Body of pancreas (tissue), 4 donors: ENCODE measurements around the gene CA9. TPM values are rescaled to one million over a fixed set of nuclear protein-coding genes. Genes with fewer than 3 reads are reported as not detected.

ENCODE experiments used
- ATAC-seq: fragments of 150-250 bp; one replicate; pipeline ENCODE4 v1.9.1; 2016
- DNase-seq, 4 donors: peaks; one replicate each; pipeline ENCODE4 v3.0.0-alpha.2; 2019
- H3K27ac ChIP-seq, 4 donors: fragments of 200-600 bp; sonication (generic); 1 replicate in 3 of 4; 2 replicates in 1 of 4; pipeline versions ENCODE4 v1.5.1 to v1.6.1; 2016 to 2019; ENCODE audit warnings: mild to moderate bottlenecking in 1 of 4, mixed read lengths in 1 of 4, moderate library complexity in 1 of 4
- H3K27me3 ChIP-seq, 2 donors: fragments of 200-600 bp; sonication (generic); one replicate each; pipeline ENCODE4 v1.6.0; 2016; ENCODE audit warnings: mild to moderate bottlenecking in 1 of 2
- H3K36me3 ChIP-seq, 2 donors: fragments of 200-600 bp; sonication (generic); replicated peaks in 1 of 2; 2 replicates each; pipeline ENCODE4 v1.5.1; 2016; ENCODE audit warnings: low read depth in 2 of 2; ENCODE audit not compliant: insufficient read depth in 1 of 2
- H3K4me1 ChIP-seq: fragments of 200-600 bp; sonication (generic); one replicate; pipeline ENCODE4 v1.6.0; 2016
- H3K4me3 ChIP-seq, 2 donors: fragments of 200-600 bp; sonication (generic); 1 replicate in 1 of 2; 2 replicates in 1 of 2; pipeline ENCODE4 v1.5.1; 2016 to 2019
- H3K9me3 ChIP-seq, 3 donors: fragments of 200-600 bp; sonication (generic); 1 replicate in 2 of 3; 2 replicates in 1 of 3; pipeline ENCODE4 v1.5.1; 2016
- POLR2A ChIP-seq, 3 donors: fragments of 450-650 bp; IDR thresholded peaks; one replicate each; pipeline ENCODE4 v1.6.1; 2016; ENCODE audit warnings: antibody characterized with exemption in 3 of 3, mild to moderate bottlenecking in 2 of 3
- WGBS, 2 donors: methylation state at CpG; one replicate each; pipeline ENCODE4 v1.1.5; 2017; 5-methylcytosine and 5-hydroxymethylcytosine counted together
- intact Hi-C: fragments of 100-400 bp; cut with DNase I; formaldehyde crosslinking; loops from one replicate; pipeline ENCODE4 v1.15.1; 2023
- total RNA-seq, 2 donors: library from RNA; depleted of rRNA; stranded (reverse); fragments of >200 nt; gene quantifications; one replicate each; pipeline ENCODE4 v1.1.0, GENCODE V29; 2016
- TF ChIP-seq, protein P1 (sequence below), 7 experiments: fragments of 450-650 bp in 4 of 7; fragments of 200-600 bp in 3 of 7; sonication (generic) in 3 of 7; IDR thresholded peaks; one replicate each; pipeline ENCODE4 v1.5.1; 2016 to 2019; ENCODE audit warnings: antibody characterized with exemption in 7 of 7

CA9 gene
- total RNA-seq, 2 donors from 2014 or later = 2.6 to 21.8 TPM

DNA sequence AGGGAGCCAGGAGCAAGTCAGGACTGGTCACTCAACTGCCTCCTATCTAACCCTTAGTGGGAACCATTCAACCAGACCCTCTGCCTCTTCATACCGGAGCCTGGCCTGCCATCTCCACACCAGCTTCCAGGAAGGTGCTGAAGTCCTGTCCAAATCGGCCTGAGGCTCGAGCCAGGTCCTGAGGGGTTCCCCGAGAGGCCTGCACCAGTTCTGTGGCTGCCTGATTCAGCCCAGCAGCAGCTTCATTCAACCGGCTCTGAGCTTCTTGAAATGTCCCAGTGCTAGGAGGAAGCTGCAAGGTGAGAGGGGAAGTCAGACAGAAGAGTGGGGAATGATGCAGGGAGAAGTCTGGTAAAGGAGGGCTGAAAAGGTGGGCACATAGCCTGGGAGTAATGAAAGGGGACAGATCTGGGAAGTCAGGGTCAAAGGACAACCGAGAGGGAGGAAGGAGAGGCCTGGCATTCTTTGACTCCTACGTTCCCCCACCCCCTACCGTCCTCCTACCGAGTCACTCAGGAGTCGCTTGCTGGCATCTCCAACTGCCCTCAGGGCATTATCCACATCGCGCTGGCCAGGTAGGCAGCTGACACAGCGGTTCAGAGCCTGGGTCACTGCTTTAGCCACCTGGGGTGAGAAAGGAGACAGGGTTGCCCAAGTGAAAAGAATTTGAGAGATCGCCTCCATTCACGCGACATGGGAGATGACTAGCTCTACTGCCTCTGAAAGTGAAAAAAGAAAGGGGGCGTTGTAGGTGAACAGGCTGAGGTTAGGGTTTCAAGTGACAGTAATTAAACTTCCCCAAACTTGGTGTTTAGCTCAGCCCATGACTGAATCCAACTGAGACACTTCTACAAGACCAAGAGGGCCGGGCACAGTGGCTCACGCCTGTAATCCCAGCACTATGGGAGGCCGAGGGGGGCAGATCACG is 38.0 kb downstream of the CA9 start:
- H3K27ac ChIP-seq = no peak overlapping the region
- TF ChIP-seq POLR2A (IDR thresholded peaks at IDR 0.05) = no peak
- TF ChIP-seq, protein P1, sequence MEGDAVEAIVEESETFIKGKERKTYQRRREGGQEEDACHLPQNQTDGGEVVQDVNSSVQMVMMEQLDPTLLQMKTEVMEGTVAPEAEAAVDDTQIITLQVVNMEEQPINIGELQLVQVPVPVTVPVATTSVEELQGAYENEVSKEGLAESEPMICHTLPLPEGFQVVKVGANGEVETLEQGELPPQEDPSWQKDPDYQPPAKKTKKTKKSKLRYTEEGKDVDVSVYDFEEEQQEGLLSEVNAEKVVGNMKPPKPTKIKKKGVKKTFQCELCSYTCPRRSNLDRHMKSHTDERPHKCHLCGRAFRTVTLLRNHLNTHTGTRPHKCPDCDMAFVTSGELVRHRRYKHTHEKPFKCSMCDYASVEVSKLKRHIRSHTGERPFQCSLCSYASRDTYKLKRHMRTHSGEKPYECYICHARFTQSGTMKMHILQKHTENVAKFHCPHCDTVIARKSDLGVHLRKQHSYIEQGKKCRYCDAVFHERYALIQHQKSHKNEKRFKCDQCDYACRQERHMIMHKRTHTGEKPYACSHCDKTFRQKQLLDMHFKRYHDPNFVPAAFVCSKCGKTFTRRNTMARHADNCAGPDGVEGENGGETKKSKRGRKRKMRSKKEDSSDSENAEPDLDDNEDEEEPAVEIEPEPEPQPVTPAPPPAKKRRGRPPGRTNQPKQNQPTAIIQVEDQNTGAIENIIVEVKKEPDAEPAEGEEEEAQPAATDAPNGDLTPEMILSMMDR (IDR thresholded peaks at IDR 0.05) = no peak
- ATAC-seq (no peak), DNase-seq (no peak)
- no peaks in the 10 kb centered on the region for H3K9me3 ChIP-seq
- H3K27me3 ChIP-seq = no peaks in the 10 kb centered on the region
- intact Hi-C loops = no loop called here
- no peak overlapping the region for H3K4me3 ChIP-seq
- WGBS, 2 donors = 87 to 88% methylated on average over 21 of the region's 21 CpGs
- H3K4me1 ChIP-seq = no peaks in the 10 kb centered on the region
- peaks cover 35 to 74% of the 10 kb centered on the region in 2 donors for H3K36me3 ChIP-seq

DNA sequence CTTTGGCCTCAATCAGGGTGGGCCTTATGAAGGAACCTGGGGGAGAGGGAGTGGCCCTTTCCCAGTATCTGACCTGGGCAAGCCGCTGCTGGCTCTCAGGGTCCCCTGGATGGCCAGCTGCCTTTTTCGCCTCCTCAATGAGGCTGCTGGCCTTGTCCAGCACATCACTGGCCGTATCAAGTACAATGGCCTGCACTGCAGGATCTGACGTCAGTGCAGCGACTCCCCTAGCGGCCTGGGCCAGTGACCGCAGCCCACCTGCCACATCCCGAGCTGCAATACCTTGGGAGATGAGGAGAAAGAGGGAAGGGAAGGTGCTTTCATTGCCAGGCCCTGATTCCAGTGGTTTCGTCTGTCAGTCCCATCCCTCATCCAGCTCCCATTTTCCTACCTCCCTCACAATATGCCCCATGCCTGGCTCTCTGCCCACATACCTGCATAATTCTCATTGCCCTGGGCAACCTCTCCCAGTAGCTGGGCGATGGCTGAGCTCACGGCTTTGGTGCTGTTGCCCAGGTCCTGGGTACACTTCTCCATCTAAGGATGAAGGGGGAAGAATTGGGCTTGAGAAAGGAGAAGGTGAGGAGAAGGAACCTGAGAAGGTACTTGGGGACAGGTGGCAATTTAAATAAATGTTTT is 39.2 kb downstream of the CA9 start:
- H3K27ac ChIP-seq = no peak overlapping the region
- no peaks in the 10 kb centered on the region for H3K27me3 ChIP-seq
- no peaks in the 10 kb centered on the region for H3K4me1 ChIP-seq
- 86 to 93% methylated on average over 10 to 11 of the region's 11 CpGs for WGBS, 2 donors
- intact Hi-C loops = no loop called here
- no peaks in the 10 kb centered on the region for H3K9me3 ChIP-seq
- peaks cover 24 to 72% of the 10 kb centered on the region in 2 donors for H3K36me3 ChIP-seq
- DNase-seq (no peak), ATAC-seq (no peak)
- no peak overlapping the region for H3K4me3 ChIP-seq
- TF ChIP-seq POLR2A (IDR thresholded peaks at IDR 0.05) = no peak
- TF ChIP-seq, protein P1 (IDR thresholded peaks at IDR 0.05) = no peak

DNA sequence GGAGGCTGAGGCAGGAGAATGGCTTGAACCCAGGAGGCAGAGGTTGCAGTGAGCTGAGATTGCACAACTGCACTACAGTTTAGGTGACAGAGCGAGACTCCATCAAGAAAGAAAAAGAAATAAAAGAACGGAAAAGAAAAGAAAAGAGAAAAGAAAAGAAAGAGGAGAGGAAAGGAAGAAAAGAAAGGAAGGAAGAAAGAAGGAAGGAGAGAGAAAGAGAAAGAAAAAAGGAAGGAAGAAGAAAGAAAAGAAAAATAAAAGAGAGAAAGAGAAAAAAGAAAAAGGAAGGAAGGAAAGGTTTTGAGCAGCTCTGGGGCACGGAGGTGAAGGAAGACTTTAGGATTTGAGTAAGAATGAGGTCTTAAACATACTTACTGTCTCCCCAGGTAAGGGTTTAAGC is 39.9 kb downstream of the CA9 start:
- DNase-seq (no peak), ATAC-seq (no peak)
- Histone ChIP-seq H3K4me3 (no peak overlapping the region), H3K27me3 (no peaks in the 10 kb centered on the region), H3K27ac (no peak overlapping the region), H3K36me3 (peaks cover 18 to 71% of the 10 kb centered on the region in 2 donors), H3K9me3 (no peaks in the 10 kb centered on the region), H3K4me1 (no peaks in the 10 kb centered on the region)
- TF ChIP-seq POLR2A (IDR thresholded peaks at IDR 0.05) = no peak
- TF ChIP-seq, protein P1 (IDR thresholded peaks at IDR 0.05) = no peak
- 85 to 95% methylated on average over 3 of the region's 3 CpGs for WGBS, 2 donors
- intact Hi-C loops = no loop called here

DNA sequence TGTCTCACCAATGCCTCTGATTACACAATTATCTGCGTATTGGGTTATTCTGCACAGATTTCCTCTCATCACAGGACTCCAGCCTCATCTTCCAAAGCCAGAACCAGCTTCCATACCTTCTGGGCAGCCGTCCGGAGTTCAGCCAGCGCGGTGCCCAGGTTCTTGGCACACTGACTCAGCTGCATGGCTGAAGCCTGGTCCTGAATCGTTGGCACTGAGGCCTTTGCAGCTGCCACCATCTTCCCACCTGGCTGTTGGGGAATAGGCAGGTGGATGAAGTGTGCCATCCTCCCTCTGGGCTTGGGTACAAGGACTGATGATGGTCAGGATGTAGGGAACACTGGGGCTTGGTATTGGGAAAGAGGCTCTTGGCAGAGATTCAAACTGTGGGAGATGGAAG is 40.4 kb downstream of the CA9 start:
- H3K4me1 ChIP-seq = no peaks in the 10 kb centered on the region

More for the DNA sequence above, 40.4 kb downstream of the CA9 start:
- 87 to 93% methylated on average over 6 of the region's 6 CpGs for WGBS, 2 donors
- intact Hi-C loops = no loop called here
- ATAC-seq = no peak
- DNase-seq = no peak
- Histone ChIP-seq H3K27me3 (no peaks in the 10 kb centered on the region), H3K36me3 (peaks cover 18 to 74% of the 10 kb centered on the region in 2 donors), H3K27ac (no peak overlapping the region), H3K9me3 (no peaks in the 10 kb centered on the region), H3K4me3 (no peak overlapping the region)
- no peak for TF ChIP-seq POLR2A (IDR thresholded peaks at IDR 0.05)
- TF ChIP-seq, protein P1 (IDR thresholded peaks at IDR 0.05) = no peak
